ENCODE measurements around the gene EPB41L5.
"Not testable (repeated sequence)": the region's sequence is repeated elsewhere in the genome, so short reads cannot be mapped to it uniquely, and the experiment has no call there.

The EPB41L5 gene

GRCh38 chr2:120141300-120142069 lies 128.6 kb downstream of the EPB41L5 start:
- no peak for DNase-seq (ENCODE audit: low read depth)

- DNase-seq (ENCODE audit: low read depth) = no peak
Measured at GRCh38 chr2:120142528-120143219, 129.8 kb downstream of the EPB41L5 start.

- no peak for DNase-seq (ENCODE audit: low read depth)
Measured at GRCh38 chr2:120148229-120148628, 135.4 kb downstream of the EPB41L5 start.

GRCh38 chr2:120148669-120149068 lies 135.8 kb downstream of the EPB41L5 start:
- DNase-seq (ENCODE audit: low read depth) = no peak

GRCh38 chr2:120149406-120149805 lies 136.5 kb downstream of the EPB41L5 start:
- DNase-seq (ENCODE audit: low read depth) = no peak

GRCh38 chr2:120150040-120150482 lies 137.2 kb downstream of the EPB41L5 start:
- no peak for DNase-seq (ENCODE audit: low read depth)

GRCh38 chr2:120155308-120155707 lies 142.4 kb downstream of the EPB41L5 start:
- no peak for DNase-seq (ENCODE audit: low read depth)

GRCh38 chr2:120158658-120159057 lies 145.8 kb downstream of the EPB41L5 start:
- DNase-seq (ENCODE audit: low read depth) = not testable (repeated sequence)

- DNase-seq (ENCODE audit: low read depth) = no peak
Measured at GRCh38 chr2:120161190-120161589, 148.3 kb downstream of the EPB41L5 start.

GRCh38 chr2:120162716-120163115 lies 149.8 kb downstream of the EPB41L5 start:
- DNase-seq (ENCODE audit: low read depth) = no peak

GRCh38 chr2:120167272-120167671 lies 154.4 kb downstream of the EPB41L5 start:
- DNase-seq (ENCODE audit: low read depth) = no peak

- DNase-seq (ENCODE audit: low read depth) = no peak
Measured at GRCh38 chr2:120169020-120169419, 156.1 kb downstream of the EPB41L5 start.

GRCh38 chr2:120174963-120175581 lies 162.2 kb downstream of the EPB41L5 start:
- DNase-seq (ENCODE audit: low read depth) = no peak

GRCh38 chr2:120176526-120176925 lies 163.6 kb downstream of the EPB41L5 start:
- DNase-seq (ENCODE audit: low read depth) = no peak

GRCh38 chr2:120177001-120177621 lies 164.2 kb downstream of the EPB41L5 start:
- DNase-seq (ENCODE audit: low read depth) = peak; percentile 52

- no peak for DNase-seq (ENCODE audit: low read depth)
Measured at GRCh38 chr2:120177973-120178372, 165.1 kb downstream of the EPB41L5 start.

GRCh38 chr2:120179396-120179795 lies 166.5 kb downstream of the EPB41L5 start:
- DNase-seq (ENCODE audit: low read depth) = no peak

GRCh38 chr2:120180066-120180465 lies 167.2 kb downstream of the EPB41L5 start:
- DNase-seq (ENCODE audit: low read depth) = no peak

- no peak for DNase-seq (ENCODE audit: low read depth)
Measured at GRCh38 chr2:120182019-120182560, 169.2 kb downstream of the EPB41L5 start.

GRCh38 chr2:120189189-120189588 lies 176.3 kb downstream of the EPB41L5 start:
- no peak for DNase-seq (ENCODE audit: low read depth)

GRCh38 chr2:120192280-120192679 lies 179.4 kb downstream of the EPB41L5 start:
- DNase-seq (ENCODE audit: low read depth) = no peak

- DNase-seq (ENCODE audit: low read depth) = no peak
Measured at GRCh38 chr2:120195553-120195952, 182.7 kb downstream of the EPB41L5 start.
